ENCODE results near the gene KMT2B. TPM values are rescaled to one million over a fixed set of nuclear protein-coding genes. Genes with fewer than 3 reads are reported as not detected.

Gene KMT2B
- total RNA-seq, 1 experiment from 2014 or later: 66.6 TPM

DNA sequence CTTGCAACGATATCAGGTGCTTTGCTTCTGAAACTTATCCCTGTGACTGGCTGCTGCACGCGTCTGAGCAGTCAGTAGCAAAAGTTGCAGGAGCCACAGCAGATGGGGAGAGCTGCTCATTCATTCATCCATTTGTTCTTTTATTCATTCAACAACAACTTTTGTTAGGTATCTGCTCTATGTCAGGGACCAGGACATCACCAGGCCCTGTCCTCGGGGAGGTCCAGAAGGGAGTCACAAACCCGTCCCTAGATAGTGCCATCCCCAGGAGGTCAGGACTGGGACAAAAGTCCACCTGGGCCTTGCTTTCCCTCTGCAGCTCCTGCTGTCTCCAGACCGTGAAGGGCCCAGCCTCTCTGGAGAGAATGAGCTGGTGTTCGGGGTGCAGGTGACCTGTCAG lies 60.2 kb downstream of the KMT2B start:
- no peak for TF ChIP-seq ZNF532 (CRISPR knock-in tag; IDR thresholded peaks at IDR 0.05; ENCODE audit: borderline replicate concordance)
- TF ChIP-seq CBFB (CRISPR knock-in tag; IDR thresholded peaks at IDR 0.05; ENCODE audit: low read depth): no peak
- TF ChIP-seq, protein P1, sequence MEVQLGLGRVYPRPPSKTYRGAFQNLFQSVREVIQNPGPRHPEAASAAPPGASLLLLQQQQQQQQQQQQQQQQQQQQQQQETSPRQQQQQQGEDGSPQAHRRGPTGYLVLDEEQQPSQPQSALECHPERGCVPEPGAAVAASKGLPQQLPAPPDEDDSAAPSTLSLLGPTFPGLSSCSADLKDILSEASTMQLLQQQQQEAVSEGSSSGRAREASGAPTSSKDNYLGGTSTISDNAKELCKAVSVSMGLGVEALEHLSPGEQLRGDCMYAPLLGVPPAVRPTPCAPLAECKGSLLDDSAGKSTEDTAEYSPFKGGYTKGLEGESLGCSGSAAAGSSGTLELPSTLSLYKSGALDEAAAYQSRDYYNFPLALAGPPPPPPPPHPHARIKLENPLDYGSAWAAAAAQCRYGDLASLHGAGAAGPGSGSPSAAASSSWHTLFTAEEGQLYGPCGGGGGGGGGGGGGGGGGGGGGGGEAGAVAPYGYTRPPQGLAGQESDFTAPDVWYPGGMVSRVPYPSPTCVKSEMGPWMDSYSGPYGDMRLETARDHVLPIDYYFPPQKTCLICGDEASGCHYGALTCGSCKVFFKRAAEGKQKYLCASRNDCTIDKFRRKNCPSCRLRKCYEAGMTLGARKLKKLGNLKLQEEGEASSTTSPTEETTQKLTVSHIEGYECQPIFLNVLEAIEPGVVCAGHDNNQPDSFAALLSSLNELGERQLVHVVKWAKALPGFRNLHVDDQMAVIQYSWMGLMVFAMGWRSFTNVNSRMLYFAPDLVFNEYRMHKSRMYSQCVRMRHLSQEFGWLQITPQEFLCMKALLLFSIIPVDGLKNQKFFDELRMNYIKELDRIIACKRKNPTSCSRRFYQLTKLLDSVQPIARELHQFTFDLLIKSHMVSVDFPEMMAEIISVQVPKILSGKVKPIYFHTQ (CRISPR knock-in tag; IDR thresholded peaks at IDR 0.05): no peak
- no peak for TF ChIP-seq FOXP4 (CRISPR knock-in tag; IDR thresholded peaks at IDR 0.05)
- TF ChIP-seq NR3C1 (CRISPR knock-in tag; conservative IDR thresholded peaks at IDR 0.05; ENCODE audit: low read depth): no peak
- TF ChIP-seq PREB (CRISPR knock-in tag; IDR thresholded peaks at IDR 0.05; ENCODE audit: borderline replicate concordance): no peak
- TF ChIP-seq, protein P2, sequence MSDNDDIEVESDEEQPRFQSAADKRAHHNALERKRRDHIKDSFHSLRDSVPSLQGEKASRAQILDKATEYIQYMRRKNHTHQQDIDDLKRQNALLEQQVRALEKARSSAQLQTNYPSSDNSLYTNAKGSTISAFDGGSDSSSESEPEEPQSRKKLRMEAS (CRISPR knock-in tag; IDR thresholded peaks at IDR 0.05): no peak
- no peak for TF ChIP-seq ZNF396 (CRISPR knock-in tag; IDR thresholded peaks at IDR 0.05; ENCODE audit: borderline replicate concordance)
- no peak for TF ChIP-seq ATF3 (CRISPR knock-in tag; conservative IDR thresholded peaks at IDR 0.05)
- no peak for TF ChIP-seq ZNF317 (CRISPR knock-in tag; IDR thresholded peaks at IDR 0.05; ENCODE audit: borderline replicate concordance, low read depth)
- no peak for TF ChIP-seq SMAD4 (CRISPR knock-in tag; IDR thresholded peaks at IDR 0.05)
- TF ChIP-seq ZNF423 (CRISPR knock-in tag; IDR thresholded peaks at IDR 0.05): no peak
- no peak for TF ChIP-seq ZNF416 (CRISPR knock-in tag; IDR thresholded peaks at IDR 0.05)
- Mint-ChIP-seq H3K9me3 (no peaks in the 10 kb centered on the region), H3K36me3 (no peaks in the 10 kb centered on the region), H3K27me3 (ENCODE audit: low read depth) (peaks cover 23% of the 10 kb centered on the region), H3K4me1 (peaks cover 38% of the 10 kb centered on the region), H3K4me3 (peak overlapping the region; percentile 70; the same call in 1 of the 2 replicates), H3K27ac (no peak overlapping the region)
- CTCF ChIA-PET: interaction anchor here (0.5 to 1.4 kb wide), 3 partner anchors 30 to 624 kb away, joined by 3 to 5 read pairs (median 3); partner anchors contain the start of genes FXYD5 and LIN37
- POLR2A ChIA-PET: no interaction called here
- DNase-seq (ENCODE audit: low spot score): no peak
- ATAC-seq: no peak

GRCh38 chr19:35779033-35779432 lies 61.2 kb downstream of the KMT2B start:
- Mint-ChIP-seq H3K36me3 (no peaks in the 10 kb centered on the region), H3K4me3 (no peak overlapping the region), H3K27me3 (ENCODE audit: low read depth) (peaks cover 20% of the 10 kb centered on the region), H3K9me3 (no peaks in the 10 kb centered on the region), H3K4me1 (peaks cover 47% of the 10 kb centered on the region), H3K27ac (no peak overlapping the region)
- no peak for DNase-seq (ENCODE audit: low spot score)
- POLR2A ChIA-PET: no interaction called here
- CTCF ChIA-PET: no interaction called here
- ATAC-seq: no peak
- TF ChIP-seq IRF2 (CRISPR knock-in tag; IDR thresholded peaks at IDR 0.05; ENCODE audit: borderline replicate concordance, low read depth) (no peak), ZSCAN18 (CRISPR knock-in tag; IDR thresholded peaks at IDR 0.05) (no peak), MXD4 (CRISPR knock-in tag; IDR thresholded peaks at IDR 0.05; ENCODE audit: borderline replicate concordance) (no peak), ZNF423 (CRISPR knock-in tag; IDR thresholded peaks at IDR 0.05) (no peak), TEAD4 (CRISPR knock-in tag; IDR thresholded peaks at IDR 0.05) (no peak), PRRX2 (CRISPR knock-in tag; IDR thresholded peaks at IDR 0.05) (no peak)
- TF ChIP-seq, protein P1 (CRISPR knock-in tag; IDR thresholded peaks at IDR 0.05): no peak
